Renal cortex interstitium (tissue), 11 donors: ENCODE data around the gene MARVELD3. TPM values are rescaled to one million over a fixed set of nuclear protein-coding genes. Genes with fewer than 3 reads are reported as not detected.
"Not testable (repeated sequence)": the region's sequence is repeated elsewhere in the genome, so short reads cannot be mapped to it uniquely, and the experiment has no call there.

Experiments used
- DNase-seq, 11 donors: peaks; one replicate each; pipeline ENCODE4 v3.0.0-alpha.2; 2013; ENCODE audit warnings: low read depth in 9 of 11, low spot score in 4 of 11; ENCODE audit errors: extremely low read depth in 1 of 11
- polyA plus RNA-seq, 3 donors: library from polyadenylated mRNA; unstranded; fragments of 120-200 nt; gene quantifications; one replicate each; pipeline ENCODE4 v1.2.1, GENCODE V29; 2013; ENCODE audit not compliant: insufficient read length in 3 of 3

MARVELD3 gene
- polyA plus RNA-seq, 3 donors: 13.2 to 21.2 (median 15.5) TPM

DNA sequence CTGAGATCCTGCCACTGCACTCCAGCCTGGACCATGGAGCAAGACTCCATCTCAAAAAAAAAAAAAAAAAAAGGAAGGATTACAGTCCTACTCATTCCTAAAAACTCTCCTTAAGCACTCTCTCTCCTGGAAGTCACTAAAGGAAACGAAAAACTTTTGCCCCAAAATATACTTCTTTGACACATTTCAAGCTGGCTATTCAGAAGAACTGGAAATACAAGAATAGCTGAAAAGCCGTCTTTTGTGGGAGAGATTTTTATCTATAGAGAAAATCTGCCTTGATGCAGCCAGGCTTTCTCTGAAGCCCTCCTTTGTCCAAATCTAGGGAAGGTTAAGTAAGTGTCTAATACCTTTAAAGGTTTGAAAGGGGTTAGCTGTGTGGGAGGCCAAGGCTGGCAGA is 16.9 kb upstream of the MARVELD3 start:
- DNase-seq: no peak

DNA sequence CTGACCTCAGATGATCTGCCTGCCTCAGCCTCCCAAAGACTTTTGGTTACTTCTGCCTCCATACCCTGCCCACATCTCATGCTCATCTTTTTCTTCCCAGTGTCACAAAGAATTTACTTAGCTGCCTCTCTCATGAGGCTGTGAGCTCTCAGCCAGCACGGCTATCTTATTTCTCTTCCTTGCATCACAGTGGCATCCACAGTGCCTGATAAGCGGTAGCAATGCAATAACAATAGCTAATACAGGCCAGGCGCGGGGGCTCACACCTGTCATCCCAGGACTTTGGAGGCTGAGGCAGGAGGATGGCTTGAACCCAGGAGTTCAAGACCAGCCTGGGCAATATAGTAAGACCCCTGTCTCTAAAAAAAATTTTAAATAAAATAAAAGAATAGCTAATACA is 15.5 kb upstream of the MARVELD3 start:
- no peak for DNase-seq

DNA sequence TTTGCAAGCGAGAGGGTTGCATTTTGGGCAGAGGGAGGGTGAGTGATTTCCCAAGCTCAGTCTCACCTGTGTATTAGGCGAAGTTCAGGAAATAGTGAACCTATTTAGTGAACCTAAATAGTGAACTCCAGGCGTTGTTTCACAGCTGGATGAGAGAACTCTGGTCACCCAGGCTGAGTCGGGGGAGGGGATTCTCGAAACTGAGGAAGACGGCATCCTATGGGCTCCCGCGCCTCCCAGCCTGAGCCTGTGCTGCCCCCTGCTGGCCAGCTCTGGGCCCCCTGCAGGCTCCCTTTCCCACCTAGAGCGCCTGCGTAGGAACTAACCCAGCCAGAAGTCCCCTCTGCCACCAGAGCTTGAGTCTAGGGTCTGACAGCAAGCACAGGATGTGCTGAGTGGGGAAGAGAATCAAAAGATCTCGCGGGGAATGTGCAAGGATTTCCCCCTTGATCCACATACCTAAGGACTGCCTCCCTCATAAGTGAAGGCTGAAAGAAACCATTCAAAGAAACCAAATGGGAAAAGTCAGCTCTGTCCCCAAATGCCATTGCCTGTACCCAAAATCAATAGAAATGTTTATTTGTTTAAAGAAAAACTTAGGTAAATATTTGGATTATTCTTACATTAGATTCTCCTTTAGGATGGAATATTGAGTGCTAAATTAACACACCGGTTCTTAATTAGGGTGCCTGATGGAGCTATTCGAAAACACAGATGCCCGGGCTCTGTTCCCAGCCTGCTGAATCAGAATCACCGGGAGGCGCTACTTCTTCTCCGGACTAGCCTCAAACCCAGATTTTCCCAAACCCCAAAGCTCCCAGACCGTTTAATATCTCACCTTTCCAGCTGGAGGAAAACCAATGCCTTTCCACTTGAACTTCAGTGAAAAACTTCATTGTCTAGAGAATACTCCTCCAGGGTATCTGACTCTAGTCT is 14.8 kb upstream of the MARVELD3 start:
- DNase-seq: peak in 9 of 11 donors; percentile 41 to 73 (median 59)

DNA sequence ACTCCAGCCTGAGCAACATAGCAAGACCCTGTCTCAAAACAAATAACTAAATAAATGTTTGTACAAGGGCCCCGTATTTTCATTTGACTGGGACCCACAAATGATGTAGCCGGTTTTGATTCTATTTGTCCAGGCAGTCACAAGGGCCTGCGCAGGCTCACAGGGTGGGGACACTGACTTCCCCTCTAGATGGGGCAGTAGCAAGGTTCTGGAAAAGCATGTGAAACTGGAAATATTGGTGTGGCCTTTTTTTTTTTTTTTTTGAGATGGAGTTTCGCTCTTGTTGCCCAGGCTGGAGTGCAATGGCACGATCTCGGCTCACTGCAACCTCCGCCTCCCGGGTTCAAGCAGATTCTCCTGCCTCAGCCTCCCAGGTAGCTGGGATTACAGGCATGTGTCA is 11.0 kb upstream of the MARVELD3 start:
- not testable (repeated sequence) for DNase-seq

DNA sequence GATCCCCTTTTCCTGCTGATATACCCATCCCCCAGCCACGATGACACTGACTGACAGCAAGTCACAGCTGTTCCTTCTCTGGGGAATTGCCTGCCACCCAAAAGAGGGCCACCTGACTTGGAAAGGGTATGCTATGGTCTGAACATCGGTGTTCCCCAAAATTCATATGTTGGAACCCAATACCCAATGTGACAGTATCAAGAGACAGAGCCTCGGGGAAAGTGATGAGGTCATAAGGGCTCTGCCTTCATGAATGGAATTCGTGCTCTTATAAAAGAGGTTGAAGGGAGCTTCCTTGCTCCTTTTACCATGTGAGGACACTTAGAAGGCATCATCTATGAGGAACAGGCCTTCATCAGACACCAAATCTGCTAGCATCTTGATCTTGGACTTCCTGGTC is 7.6 kb upstream of the MARVELD3 start:
- DNase-seq: no peak

DNA sequence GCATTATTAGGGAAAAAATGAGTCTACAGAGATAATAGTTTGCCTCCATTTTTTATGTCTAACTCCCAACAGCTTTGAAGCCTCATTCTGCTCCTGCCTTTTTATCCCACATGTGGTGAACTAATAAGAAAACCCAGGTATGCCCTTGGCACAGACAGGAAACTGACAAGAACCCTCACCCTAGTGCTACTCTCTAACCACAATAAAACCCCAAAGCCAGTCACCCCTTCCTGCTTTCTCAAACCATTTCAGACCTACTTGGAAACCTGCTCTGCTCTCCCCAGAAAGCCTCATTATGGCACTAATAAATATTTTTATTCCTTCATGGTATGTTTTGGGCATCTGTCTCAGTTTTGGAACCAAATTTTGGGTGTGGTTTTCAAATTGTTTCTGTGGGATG is 3.9 kb upstream of the MARVELD3 start:
- DNase-seq: no peak

DNA sequence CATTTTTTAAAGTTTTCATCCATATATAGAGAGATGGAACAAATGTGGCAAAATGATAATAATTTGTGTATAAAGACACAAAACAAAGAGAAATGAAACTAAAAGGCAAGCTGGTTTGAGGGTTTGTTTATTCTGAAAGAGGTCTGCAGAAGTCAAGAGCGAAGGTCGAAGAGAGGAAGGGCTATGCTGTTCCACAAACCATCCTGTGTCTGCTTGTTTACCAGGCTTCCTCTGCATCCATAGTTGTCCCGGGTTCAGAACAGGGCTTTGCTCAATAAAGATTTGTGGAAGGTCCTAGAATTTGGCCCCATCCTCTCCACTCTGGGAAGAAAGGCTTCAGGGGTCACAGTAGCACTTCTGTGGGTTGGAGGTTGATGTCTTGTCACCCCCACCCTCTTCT is 2.4 kb upstream of the MARVELD3 start:
- no peak for DNase-seq

DNA sequence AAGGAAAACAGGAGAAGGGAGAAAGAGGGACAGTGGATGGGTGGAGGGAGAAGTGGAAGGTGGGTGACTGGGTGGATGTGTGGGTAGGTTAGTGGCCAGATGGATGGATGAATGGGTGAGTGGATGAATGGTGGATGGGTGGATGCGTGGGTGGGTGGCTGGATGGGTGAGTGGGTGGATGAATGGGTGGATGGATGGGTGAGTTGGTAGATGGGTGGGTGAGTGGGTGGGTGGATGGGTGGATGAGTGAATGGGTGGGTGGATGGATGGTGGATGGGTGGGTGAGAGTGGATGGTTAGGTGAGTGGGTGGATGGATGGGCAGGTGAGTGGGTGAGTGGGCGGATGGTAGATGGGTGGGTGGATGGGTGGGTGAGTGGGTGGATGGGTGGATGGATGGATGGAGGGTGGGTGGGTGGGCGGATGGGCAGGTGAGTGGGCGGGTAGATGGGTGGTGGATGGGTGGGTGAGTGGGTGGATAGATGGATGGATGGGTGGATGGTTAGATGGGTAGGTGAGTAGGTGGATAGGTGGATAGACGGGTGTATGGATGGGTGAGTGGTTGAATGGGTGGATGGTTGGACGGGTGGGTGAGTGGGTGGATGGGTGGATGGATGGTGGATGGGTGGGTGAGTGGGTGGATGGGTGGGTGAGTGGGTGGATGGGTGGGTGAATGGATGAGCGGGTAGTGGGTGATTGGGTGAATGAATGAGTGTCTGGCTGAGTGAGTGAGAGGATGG is 702 bp upstream of the MARVELD3 start:
- no peak for DNase-seq

DNA sequence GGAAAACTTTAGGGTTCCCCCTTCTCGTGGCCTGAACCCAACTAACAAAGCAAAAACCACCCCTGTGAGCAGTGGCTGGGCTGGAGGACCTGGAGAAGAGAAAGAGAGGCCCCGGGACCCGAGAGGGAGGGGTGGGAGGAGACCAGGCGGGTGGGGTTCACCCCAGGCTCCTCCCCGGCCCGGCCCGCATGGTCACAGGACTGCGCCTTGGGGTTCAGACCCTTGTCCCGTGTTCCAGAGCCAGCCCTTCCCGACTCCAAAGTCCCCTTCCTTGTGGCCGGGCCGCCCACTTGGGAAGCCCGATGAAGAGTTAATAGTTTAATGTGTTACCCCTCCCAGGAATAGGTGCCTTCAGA is 852 bp downstream of the MARVELD3 start:
- DNase-seq: peak in 3 of 11 donors; percentile 15 to 46 (median 17)

DNA sequence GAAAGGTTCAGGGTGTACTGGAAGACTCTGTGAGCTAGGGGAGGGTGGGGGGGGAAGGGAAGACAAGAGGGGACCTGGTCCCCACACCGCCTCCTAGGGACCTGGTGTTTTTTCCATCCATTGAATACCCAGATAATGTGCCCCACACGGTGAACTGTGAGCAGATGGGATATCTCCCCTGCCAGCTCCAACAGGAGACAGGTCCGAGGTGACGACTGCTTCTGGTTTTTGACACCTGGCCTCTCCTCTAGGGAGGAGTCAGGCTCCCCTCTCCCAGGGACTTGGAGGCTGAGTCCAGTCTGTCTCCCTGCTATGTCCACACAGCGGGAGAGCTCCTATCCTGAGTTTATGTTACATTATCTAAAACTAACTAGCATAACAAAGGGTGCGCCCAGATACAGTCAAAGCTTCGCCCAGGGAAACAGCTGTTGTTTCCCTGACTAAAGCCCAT is 1.8 kb downstream of the MARVELD3 start:
- no peak for DNase-seq

DNA sequence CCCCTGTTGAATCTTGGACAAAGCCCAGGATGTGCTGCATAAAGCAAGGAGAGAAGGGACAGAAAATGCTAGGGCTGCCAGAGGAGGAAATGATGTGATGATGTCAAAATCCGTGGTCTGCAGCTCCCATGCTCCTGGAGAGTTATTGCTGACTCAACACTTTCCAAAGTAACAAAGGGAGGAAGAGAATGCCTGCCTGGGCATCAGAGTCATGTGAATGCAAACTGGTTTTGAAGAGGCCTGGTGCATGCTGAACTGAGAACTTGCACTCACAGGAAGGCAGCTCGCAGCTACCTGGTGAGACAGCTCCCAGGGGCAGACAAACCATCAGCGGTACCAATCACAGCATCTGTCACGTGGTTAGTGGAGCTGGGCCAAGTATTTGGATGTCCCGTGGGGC is 2.8 kb downstream of the MARVELD3 start:
- peak in 1 of 11 donors; percentile 18 for DNase-seq

DNA sequence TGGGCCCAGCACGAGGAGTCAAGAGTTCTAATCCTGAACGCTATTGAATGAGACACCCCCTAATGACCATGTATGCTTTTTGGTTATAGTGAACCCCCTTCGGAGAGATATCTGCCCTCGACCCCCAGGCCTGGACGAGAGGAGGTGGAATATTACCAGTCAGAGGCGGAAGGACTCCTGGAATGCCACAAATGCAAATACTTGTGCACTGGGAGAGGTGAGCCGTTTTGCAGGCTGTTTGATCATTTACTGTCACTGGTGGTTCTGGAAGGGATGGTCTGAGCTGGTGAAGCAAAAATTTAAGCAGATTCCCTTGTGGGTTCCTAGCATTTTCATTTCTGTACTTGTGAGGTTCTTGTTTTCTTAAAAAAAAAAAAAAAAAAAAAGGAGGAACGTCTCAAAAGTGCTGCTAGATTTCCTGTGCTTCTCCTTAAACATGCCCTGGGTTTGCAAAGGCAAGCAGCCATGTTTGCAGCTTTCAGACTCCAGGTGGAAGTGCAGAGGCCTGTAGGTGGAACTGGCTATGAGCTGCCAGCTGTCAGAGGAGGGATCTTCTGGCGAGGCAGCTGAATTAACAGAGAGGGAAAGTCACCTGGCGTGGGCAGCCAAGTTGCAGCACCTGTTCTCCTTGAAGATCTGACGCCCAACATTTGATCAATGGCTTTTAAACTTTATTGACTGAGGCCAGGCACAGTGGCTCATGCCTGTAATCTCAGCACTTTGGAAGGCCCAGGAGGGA is 3.5 kb downstream of the MARVELD3 start:
- no peak for DNase-seq

DNA sequence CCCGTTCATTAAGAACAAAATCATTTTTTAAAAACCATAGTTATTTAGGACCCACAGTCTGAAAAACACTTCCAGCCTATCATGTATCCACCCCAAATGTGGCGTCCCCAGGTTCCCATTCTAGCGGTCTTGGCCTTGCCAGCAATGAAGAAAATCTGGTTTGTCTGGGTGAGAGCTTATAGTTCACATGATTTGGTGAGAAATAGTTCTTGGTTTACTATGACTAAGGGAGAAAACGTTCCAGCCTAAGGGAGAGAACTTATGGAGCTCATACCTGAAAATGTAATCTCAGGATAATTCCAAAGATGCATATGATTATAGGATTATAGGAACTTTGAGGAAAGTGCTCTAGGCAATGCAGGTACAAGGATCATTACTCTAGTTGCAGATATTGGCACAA is 4.8 kb downstream of the MARVELD3 start:
- no peak for DNase-seq

DNA sequence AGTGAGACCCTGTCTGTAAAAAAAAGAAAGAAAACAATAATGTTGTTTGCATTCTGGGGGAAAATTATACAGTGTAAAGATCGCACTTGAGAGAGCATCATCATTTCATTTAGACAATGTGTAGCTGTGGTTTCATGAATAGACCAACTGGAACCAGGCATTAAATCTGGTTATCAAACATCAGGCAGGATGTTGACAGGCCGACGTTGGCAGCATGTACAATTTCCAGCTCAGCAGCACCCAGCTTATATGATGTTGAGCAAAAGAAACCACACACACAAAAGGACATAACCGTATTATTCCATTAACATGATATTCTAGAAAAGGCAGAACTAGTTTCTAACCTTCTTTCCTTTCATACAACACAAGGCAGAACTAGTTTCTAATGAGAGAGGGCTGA is 5.8 kb downstream of the MARVELD3 start:
- DNase-seq: no peak

DNA sequence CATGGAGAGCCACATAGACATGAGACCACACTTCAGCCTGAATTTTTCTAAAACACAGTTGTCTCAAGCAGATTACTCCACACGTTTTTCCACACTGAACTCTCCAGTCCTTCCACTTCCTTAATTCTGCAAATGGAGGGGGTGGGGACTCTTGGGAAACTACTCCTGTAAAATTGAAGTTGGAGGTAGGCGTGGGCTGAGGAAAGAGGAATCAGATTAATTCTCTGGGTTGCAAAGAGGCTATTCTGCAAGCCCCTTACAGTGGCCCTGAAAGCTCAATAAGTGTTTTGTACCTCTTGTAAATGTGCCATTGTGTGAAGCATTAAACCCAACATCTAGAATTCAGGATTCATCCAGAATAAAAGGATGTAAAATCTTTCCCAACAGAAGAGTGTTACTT is 9.6 kb downstream of the MARVELD3 start:
- no peak for DNase-seq

DNA sequence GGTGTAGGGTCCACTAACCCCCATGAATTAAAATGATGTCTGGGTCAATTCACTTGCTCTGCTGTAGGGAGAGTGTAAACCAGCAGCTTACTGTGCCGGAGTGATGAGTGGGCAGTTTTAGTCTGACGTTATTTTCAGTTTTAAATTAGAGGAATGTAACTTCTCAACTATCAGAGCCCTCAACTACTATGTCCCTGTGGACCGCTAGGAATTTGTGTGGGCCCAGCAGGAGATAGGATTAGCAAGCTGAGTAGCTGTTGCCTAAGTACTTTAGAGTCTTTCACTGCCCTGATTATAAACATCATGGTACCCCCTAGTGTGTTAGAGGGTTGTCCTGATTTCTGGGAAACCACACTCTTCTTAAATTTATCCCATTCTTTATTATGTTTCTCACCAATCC is 11.4 kb downstream of the MARVELD3 start:
- DNase-seq: no peak

DNA sequence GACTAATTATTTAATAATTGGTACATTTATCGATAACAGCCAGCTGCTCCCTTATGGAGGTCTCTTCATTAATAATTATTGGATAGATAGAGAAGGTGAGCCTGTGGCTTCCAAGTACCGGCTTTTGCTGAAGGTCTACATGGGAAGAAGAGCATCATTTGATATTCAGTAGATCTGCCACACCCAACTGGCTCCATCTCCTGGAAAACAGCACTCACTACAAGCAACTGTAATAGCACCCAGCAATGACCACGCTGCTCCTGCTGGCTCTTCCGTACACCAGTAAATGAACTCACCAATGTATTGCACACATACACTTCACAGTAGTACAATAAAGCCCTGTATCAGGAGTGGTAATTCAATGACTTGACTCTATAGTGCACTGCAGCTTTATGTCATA is 19.5 kb downstream of the MARVELD3 start:
- DNase-seq: no peak

DNA sequence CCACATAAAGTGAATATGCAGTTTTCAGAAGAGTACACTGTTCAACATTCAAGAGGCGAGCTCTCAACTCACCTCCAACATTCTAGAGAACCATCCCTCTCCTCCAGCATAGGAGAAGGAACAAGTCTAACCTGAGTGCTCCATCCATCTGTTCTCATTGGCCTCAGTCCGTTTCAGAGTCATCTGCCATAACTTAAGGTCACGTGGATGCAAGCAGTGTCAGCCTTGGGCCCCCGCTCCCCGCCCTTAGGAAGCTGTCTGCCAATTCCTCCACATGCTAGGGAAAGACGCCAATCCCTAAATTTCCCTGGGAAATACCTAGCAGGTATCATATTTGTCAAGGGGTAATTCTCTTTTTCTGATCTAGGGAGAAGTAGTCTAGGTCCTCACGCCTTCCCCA is 21.4 kb downstream of the MARVELD3 start:
- DNase-seq: no peak

DNA sequence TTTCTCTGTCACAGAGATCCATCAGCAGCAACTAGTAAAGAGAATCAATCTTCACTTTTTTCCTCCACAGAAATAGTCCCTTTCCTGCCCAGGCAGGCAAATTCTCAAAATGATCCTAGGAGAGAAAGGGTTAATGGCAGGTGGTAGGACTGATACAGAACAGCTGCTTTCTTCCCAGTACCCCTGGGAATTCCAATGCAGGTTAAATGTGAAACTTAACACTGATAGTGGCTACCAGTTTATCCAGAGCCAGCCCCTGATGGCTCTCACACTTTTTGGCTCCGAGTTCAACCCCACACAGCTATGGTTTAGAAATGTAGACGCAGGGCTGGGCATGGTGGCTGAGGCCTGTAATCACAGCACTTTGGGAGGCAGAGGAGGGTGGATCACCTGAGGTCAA is 22.2 kb downstream of the MARVELD3 start:
- no peak for DNase-seq

DNA sequence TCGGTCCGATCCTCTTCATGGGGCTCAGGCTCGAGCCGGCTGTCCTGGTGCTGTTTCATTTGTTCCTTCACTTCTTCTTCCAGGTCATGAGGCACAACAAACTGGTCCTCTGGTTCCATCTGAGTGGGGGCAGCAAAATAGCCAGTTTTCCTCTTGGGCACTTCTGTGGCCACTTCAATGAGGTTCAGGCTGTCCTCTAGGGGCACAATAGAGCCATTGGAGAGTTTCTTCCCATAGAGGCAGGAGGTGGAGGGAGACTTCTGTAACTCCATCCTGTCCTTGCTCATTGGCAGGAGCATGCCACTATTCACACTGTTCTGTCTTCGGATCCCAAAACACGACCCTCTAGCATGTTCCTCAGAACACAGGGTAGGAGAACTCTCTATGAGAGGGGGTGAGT is 22.9 kb downstream of the MARVELD3 start:
- no peak for DNase-seq
